HepG2 (cell line): ENCODE measurements around the gene EDAR. TPM values are rescaled to one million over a fixed set of nuclear protein-coding genes. Genes with fewer than 3 reads are reported as not detected.

Experiments used
- EHMT2 ChIP-seq: fragments of 200-600 bp; sonication (generic); IDR thresholded peaks from 2 replicates; pipeline ENCODE4 v1.7.0; 2017; ENCODE audit warnings: antibody characterized with exemption, low read depth, low read length, borderline replicate concordance
- FLYWCH1 ChIP-seq: sonication (generic); formaldehyde crosslinking; IDR thresholded peaks from 2 replicates; pipeline ENCODE4 v1.8.1; 2023; ENCODE audit warnings: mild to moderate bottlenecking, missing genetic modification reagents
- FOXA1 ChIP-seq, 2 experiments: fragments of 450-650 bp in 1 of 2; sonication (generic) in 1 of 2; formaldehyde crosslinking in 1 of 2; IDR thresholded peaks; 2 replicates each; pipeline versions ENCODE4 v1.4.0 to v1.6.1; 2016 to 2020; ENCODE audit warnings: missing genetic modification reagents in 1 of 2
- HDAC1 ChIP-seq: sonication (generic); formaldehyde crosslinking; IDR thresholded peaks from 2 replicates; pipeline ENCODE4 v1.5.1; 2020; ENCODE audit warnings: mild to moderate bottlenecking, missing genetic modification reagents
- HDAC2 ChIP-seq: sonication (generic); formaldehyde crosslinking; IDR thresholded peaks from 2 replicates; pipeline ENCODE4 v1.4.0; 2020; ENCODE audit warnings: missing genetic modification reagents
- HNF4G ChIP-seq, 2 experiments: sonication (generic) in 1 of 2; formaldehyde crosslinking in 1 of 2; IDR thresholded peaks; 2 replicates each; pipeline versions ENCODE4 v1.4.0 to v1.6.1; 2011 to 2020; ENCODE audit warnings: borderline replicate concordance in 2 of 2, low read depth in 2 of 2, mild to moderate bottlenecking in 2 of 2, low read length in 1 of 2, missing genetic modification reagents in 1 of 2, moderate library complexity in 1 of 2
- HNRNPLL ChIP-seq: fragments of 200-400 bp; formaldehyde crosslinking; IDR thresholded peaks from 2 replicates; pipeline ENCODE4 v1.6.1; 2017; ENCODE audit warnings: mild to moderate bottlenecking, low read depth, low read length; ENCODE audit not compliant: poor library complexity, severe bottlenecking
- MBNL3 ChIP-seq: fragments of 250-450 bp; sonication (Bioruptor Pico); conservative IDR thresholded peaks from 2 replicates; pipeline ENCODE4 v1.8.0; 2022; ENCODE audit warnings: mild to moderate bottlenecking, inconsistent platforms
- PAXIP1 ChIP-seq: sonication (generic); formaldehyde crosslinking; conservative IDR thresholded peaks from 2 replicates; pipeline ENCODE4 v1.4.0; 2020; ENCODE audit warnings: mild to moderate bottlenecking, missing genetic modification reagents, moderate library complexity
- PITX1 ChIP-seq: sonication (generic); formaldehyde crosslinking; IDR thresholded peaks from 2 replicates; pipeline ENCODE4 v1.5.1; 2020; ENCODE audit warnings: mild to moderate bottlenecking, missing genetic modification reagents
- SNAPC2 ChIP-seq: sonication (generic); formaldehyde crosslinking; IDR thresholded peaks from 2 replicates; pipeline ENCODE4 v1.8.1; 2022; ENCODE audit warnings: mild to moderate bottlenecking, missing genetic modification reagents
- TCF7 ChIP-seq: sonication (generic); IDR thresholded peaks from 2 replicates; pipeline ENCODE4 v1.6.1; 2016; ENCODE audit warnings: antibody characterized with exemption, low read depth
- ZBTB1 ChIP-seq: sonication (generic); formaldehyde crosslinking; IDR thresholded peaks from 2 replicates; pipeline ENCODE4 v1.4.0; 2020; ENCODE audit warnings: missing genetic modification reagents, borderline replicate concordance
- ZBTB34 ChIP-seq: sonication (generic); formaldehyde crosslinking; IDR thresholded peaks from 2 replicates; pipeline ENCODE4 v1.8.0; 2022; ENCODE audit warnings: mild to moderate bottlenecking, missing genetic modification reagents
- ZMYM2 ChIP-seq: sonication (generic); formaldehyde crosslinking; IDR thresholded peaks from 2 replicates; pipeline ENCODE4 v1.8.0; 2022; ENCODE audit warnings: mild to moderate bottlenecking, missing genetic modification reagents
- ZNF431 ChIP-seq: sonication (generic); formaldehyde crosslinking; IDR thresholded peaks from 2 replicates; pipeline ENCODE4 v1.9.0; 2022; ENCODE audit warnings: missing genetic modification reagents, low read depth, mild to moderate bottlenecking, borderline replicate concordance
- ZNF432 ChIP-seq: sonication (generic); formaldehyde crosslinking; IDR thresholded peaks from 2 replicates; pipeline ENCODE4 v1.5.0; 2020; ENCODE audit warnings: missing genetic modification reagents, mild to moderate bottlenecking, borderline replicate concordance
- ZNF563 ChIP-seq: sonication (generic); formaldehyde crosslinking; IDR thresholded peaks from 2 replicates; pipeline ENCODE4 v1.8.0; 2022; ENCODE audit warnings: mild to moderate bottlenecking, moderate library complexity, missing genetic modification reagents
- ZNF713 ChIP-seq: sonication (generic); formaldehyde crosslinking; IDR thresholded peaks from 2 replicates; pipeline ENCODE4 v1.4.0; 2020; ENCODE audit warnings: mild to moderate bottlenecking, missing genetic modification reagents
- ZSCAN31 ChIP-seq: sonication (generic); formaldehyde crosslinking; IDR thresholded peaks from 2 replicates; pipeline ENCODE4 v1.5.0; 2020; ENCODE audit warnings: low read depth, mild to moderate bottlenecking, missing genetic modification reagents
- polyA plus RNA-seq, 8 experiments: library from polyadenylated mRNA; depleted of rRNA in 3 of 8; stranded (reverse) in 7 of 8; unstranded in 1 of 8; fragments of >200 nt; fragmentation: Illumina TruSeq in 4 of 8; extraction: Trizol in 4 of 8; gene quantifications; 2 replicates each; pipeline versions ENCODE4 v1.2.1 to v1.2.3, GENCODE V29; 2011 to 2016; ENCODE audit warnings: low read depth in 4 of 8, missing spikeins in 1 of 8, mixed read lengths in 1 of 8; ENCODE audit not compliant: insufficient read depth in 1 of 8
- total RNA-seq, 5 experiments: library from RNA; depleted of rRNA; stranded (reverse); fragments of >200 nt; fragmentation: Illumina TruSeq; extraction: Trizol; gene quantifications; 2 replicates each; pipeline ENCODE4 v1.2.3, GENCODE V29; 2016; ENCODE audit warnings: low read depth in 1 of 5
- TF ChIP-seq, protein P1 (sequence below): sonication (generic); formaldehyde crosslinking; IDR thresholded peaks from 2 replicates; pipeline ENCODE4 v1.4.0; 2020; ENCODE audit warnings: low read depth, missing genetic modification reagents

Gene EDAR
- total and polyA plus RNA-seq, 2 of the 13 experiments (the other 11 are each of a cell fraction or from before 2014, with no cell fraction given), result not detected

GRCh38 chr2:109021895-109022300 lies 32.9 kb upstream of the EDAR start (continued):
- no peak for TF ChIP-seq FOXA1 (IDR thresholded peaks at IDR 0.05)
- peak; percentile 42; the same call in 1 of the 2 replicates for TF ChIP-seq FOXA1 (CRISPR knock-in tag; IDR thresholded peaks at IDR 0.05)
- peak; percentile 31; the same call in 1 of the 2 replicates for TF ChIP-seq ZNF563
- TF ChIP-seq ZSCAN31, result peak; percentile 53
- TF ChIP-seq ZBTB1 (CRISPR knock-in tag), result no peak
- TF ChIP-seq ZNF432 (CRISPR knock-in tag), result no peak
- TF ChIP-seq HNRNPLL, result peak; percentile 57
- TF ChIP-seq PAXIP1 (CRISPR knock-in tag), result 0 out of 2 replicates have a peak, but pooled peaks have one; percentile 25
- no peak for TF ChIP-seq MBNL3 (CRISPR knock-in tag)
- TF ChIP-seq TCF7, result 0 out of 2 replicates have a peak, but pooled peaks have one; percentile 9
- 0 out of 2 replicates have a peak, but pooled peaks have one; percentile 36 for TF ChIP-seq PITX1 (CRISPR knock-in tag)
- TF ChIP-seq ZMYM2 (CRISPR knock-in tag), result 0 out of 2 replicates have a peak, but pooled peaks have one; percentile 45
- TF ChIP-seq ZBTB34 (CRISPR knock-in tag), result 0 out of 2 replicates have a peak, but pooled peaks have one; percentile 49
- no peak for TF ChIP-seq EHMT2
- TF ChIP-seq, protein P1, sequence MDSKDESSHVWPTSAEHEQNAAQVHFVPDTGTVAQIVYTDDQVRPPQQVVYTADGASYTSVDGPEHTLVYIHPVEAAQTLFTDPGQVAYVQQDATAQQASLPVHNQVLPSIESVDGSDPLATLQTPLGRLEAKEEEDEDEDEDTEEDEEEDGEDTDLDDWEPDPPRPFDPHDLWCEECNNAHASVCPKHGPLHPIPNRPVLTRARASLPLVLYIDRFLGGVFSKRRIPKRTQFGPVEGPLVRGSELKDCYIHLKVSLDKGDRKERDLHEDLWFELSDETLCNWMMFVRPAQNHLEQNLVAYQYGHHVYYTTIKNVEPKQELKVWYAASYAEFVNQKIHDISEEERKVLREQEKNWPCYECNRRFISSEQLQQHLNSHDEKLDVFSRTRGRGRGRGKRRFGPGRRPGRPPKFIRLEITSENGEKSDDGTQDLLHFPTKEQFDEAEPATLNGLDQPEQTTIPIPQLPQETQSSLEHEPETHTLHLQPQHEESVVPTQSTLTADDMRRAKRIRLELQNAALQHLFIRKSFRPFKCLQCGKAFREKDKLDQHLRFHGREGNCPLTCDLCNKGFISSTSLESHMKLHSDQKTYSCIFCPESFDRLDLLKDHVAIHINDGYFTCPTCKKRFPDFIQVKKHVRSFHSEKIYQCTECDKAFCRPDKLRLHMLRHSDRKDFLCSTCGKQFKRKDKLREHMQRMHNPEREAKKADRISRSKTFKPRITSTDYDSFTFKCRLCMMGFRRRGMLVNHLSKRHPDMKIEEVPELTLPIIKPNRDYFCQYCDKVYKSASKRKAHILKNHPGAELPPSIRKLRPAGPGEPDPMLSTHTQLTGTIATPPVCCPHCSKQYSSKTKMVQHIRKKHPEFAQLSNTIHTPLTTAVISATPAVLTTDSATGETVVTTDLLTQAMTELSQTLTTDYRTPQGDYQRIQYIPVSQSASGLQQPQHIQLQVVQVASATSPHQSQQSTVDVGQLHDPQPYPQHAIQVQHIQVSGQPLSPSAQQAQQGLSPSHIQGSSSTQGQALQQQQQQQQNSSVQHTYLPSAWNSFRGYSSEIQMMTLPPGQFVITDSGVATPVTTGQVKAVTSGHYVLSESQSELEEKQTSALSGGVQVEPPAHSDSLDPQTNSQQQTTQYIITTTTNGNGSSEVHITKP (CRISPR knock-in tag), result no peak
- peak; percentile 57; the same call in 1 of the 2 replicates for TF ChIP-seq HDAC1 (CRISPR knock-in tag)
- 0 out of 2 replicates have a peak, but pooled peaks have one; percentile 18 for TF ChIP-seq FLYWCH1 (CRISPR knock-in tag)
- peak; percentile 51; the same call in 1 of the 2 replicates for TF ChIP-seq HNF4G (IDR thresholded peaks at IDR 0.05; ENCODE audit: borderline replicate concordance, low read depth, low read length)
- TF ChIP-seq HNF4G (CRISPR knock-in tag; IDR thresholded peaks at IDR 0.05; ENCODE audit: borderline replicate concordance, low read depth), result no peak
- TF ChIP-seq HDAC2 (CRISPR knock-in tag), result peak; percentile 64
- peak; percentile 71 for TF ChIP-seq ZNF431 (CRISPR knock-in tag)
- TF ChIP-seq ZNF713 (CRISPR knock-in tag), result 0 out of 2 replicates have a peak, but pooled peaks have one; percentile 68
- TF ChIP-seq SNAPC2 (CRISPR knock-in tag), result 0 out of 2 replicates have a peak, but pooled peaks have one; percentile 52
